Activated T-helper 9 cell treated with anti-CD3 and anti-CD28 coated beads, Interleukin-2, amount 50 U/mL, for 16 hours (primary cell): Measurements from ENCODE around the gene CIDEC.

ENCODE experiments used
- DNase-seq: peaks from one replicate; pipeline ENCODE4 v3.0.0-alpha.2; 2020; ENCODE audit warnings: low read depth

Gene CIDEC, protein sequence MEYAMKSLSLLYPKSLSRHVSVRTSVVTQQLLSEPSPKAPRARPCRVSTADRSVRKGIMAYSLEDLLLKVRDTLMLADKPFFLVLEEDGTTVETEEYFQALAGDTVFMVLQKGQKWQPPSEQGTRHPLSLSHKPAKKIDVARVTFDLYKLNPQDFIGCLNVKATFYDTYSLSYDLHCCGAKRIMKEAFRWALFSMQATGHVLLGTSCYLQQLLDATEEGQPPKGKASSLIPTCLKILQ

GRCh38 chr3:9879830-9880549, at the start of gene CIDEC:
Gene CIDEC, minus strand, starts transcription at chr3:9880253. Its CDS starts 1,767 bp downstream, at chr3:9878486.
- no peak for DNase-seq

DNA sequence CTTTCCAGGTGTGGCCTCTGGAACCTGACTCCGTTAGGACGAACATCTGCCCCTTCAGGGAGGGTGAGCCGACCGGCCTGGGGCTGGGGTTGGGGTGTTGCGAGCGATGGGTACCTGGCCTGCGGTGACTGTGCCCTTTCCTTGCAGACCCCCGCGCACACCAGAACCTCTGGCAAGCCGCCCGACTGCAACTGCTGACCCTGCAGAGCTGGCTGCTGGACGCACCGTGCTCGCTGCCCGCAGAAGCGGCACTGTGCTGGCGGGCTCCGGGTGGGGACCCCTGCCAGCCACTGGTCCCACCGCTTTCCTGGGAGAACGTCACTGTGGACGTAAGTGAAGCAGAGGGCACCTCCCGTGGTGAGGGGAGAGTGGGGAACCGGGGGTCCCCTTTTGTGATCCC, 48.1 kb upstream of the CIDEC start:
- no peak for DNase-seq

DNA sequence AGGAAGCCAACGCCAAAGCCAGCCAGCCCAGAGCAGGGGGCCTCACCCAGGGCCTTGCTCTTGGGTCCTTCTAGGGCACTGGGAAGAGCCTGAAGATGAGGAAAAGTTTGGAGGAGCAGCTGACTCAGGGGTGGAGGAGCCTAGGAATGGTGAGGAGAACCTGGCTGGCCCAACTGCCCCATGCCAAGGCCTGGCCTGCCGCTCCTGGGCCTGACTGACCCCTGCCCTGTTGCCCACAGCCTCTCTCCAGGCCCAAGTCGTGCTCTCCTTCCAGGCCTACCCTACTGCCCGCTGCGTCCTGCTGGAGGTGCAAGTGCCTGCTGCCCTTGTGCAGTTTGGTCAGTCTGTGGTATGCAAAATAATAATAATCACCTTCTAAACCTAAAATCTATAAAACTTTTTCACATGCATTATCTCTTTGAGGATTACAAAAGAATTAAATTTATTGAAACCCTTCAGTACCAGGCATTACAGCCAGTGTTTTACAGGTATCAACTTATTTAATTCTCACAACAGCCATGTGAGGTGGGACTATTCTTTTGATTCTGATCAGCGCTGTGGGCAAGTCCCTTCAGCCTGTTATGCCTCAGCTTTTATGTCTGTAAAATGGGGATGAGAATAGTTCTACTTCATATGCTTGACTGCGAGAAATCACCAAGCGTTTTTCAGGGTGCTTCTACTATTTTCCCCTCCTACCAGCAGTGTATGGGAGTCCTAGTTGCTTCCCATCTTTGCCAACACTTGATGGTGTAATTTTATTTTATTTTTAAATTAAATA, 38.4 kb upstream of the CIDEC start:
- DNase-seq: no peak

DNA sequence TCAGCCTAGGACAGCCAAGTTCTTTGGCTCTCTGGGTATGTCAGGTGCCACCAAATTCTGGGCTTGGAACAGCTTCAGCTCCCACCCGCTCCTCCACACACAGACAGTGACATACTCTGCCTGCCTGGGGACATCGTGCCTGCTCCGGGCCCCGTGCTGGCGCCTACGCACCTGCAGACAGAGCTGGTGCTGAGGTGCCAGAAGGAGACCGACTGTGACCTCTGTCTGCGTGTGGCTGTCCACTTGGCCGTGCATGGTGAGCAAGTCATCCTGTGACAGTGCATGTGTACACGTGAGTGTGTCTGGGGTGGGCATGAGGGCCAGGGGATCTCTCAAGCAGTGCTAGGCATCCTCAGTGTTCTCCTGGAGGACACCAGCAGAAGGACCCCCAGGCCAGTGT, 37.8 kb upstream of the CIDEC start:
- DNase-seq: no peak

- no peak for DNase-seq
Measured at GRCh38 chr3:9916734-9917680, 37.0 kb upstream of the CIDEC start, which contains the start of gene IL17RC. Gene IL17RC, plus strand, starts transcription at chr3:9917098. Its CDS starts 218 bp downstream, at chr3:9917316.

- DNase-seq: no peak
Measured at GRCh38 chr3:9916346-9916733, 36.3 kb upstream of the CIDEC start.

- no peak for DNase-seq
Measured at GRCh38 chr3:9915254-9916141, 35.4 kb upstream of the CIDEC start.

DNA sequence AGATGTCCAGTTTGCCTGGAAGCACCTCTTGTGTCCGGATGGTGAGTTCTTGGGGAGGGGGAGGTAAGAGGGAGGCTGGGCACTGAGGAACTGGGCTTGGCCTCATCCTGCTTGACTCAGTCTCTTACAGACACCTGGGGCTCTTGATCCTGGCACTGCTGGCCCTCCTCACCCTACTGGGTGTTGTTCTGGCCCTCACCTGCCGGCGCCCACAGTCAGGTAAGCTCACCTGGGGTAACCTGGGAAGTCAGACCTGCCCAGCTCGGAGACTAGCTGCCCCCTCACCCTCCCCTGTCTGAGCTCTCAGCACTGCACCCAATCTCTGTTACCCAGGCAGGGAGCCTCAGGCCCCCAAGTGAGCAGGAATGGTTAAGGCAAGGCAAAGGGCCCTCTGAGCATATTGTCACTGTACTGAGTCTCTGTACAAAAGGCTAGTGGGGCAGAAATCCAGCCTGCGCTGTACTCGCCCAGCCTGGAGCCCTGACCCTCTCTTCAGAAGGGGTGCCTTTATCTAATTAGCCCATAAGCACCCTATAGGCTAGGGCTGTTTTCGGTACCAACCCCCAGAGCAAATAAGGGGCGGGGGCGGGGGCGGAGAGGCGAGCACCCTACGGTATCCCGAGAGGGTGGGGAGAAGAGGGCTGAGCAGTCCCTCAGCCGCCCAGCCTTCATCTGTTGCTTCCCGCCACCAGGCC, 34.7 kb upstream of the CIDEC start:
- no peak for DNase-seq

- DNase-seq: no peak
Measured at GRCh38 chr3:9914011-9914410, 34.0 kb upstream of the CIDEC start.

DNA sequence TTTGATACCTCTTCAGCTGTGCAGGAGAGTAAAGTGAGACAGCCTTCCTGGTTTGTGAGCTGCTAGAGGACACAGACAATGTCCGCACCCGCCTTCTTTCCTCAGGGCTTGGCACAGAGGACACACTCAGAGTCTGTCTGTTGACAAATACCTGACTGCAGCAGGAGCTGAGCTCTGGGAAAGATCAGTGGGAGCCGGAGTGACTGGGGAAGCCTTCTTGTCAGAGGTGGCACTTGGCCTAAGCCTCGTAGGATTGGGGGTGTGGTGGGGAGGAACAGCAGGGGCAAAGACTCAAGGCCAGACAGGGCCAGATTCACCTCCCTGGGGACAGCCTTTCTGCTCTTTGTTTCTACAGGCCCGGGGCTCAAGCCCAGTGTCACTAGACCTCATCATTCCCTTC, 33.5 kb upstream of the CIDEC start:
- DNase-seq: no peak

- no peak for DNase-seq
Measured at GRCh38 chr3:9912294-9912935, 32.4 kb upstream of the CIDEC start.

DNA sequence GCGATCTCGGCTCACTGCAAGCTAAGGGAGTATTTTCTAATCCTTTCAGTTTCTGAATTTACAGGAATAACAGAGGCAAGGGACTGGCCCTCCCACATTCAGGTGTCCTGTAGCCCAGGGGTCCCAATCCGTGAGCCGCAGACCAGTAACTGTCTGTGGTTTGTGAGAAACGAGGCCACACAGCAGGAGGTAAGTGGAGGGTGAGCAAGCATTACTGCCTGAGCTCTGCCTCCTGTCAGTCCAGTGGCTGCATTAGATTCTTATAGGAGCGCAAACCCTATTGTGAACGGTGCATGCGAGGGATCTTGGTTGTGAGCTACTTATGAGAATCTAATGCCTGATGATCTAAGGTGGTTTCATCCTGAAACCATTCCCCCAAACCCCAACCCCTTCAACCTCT, 31.8 kb upstream of the CIDEC start:
- DNase-seq: no peak

DNA sequence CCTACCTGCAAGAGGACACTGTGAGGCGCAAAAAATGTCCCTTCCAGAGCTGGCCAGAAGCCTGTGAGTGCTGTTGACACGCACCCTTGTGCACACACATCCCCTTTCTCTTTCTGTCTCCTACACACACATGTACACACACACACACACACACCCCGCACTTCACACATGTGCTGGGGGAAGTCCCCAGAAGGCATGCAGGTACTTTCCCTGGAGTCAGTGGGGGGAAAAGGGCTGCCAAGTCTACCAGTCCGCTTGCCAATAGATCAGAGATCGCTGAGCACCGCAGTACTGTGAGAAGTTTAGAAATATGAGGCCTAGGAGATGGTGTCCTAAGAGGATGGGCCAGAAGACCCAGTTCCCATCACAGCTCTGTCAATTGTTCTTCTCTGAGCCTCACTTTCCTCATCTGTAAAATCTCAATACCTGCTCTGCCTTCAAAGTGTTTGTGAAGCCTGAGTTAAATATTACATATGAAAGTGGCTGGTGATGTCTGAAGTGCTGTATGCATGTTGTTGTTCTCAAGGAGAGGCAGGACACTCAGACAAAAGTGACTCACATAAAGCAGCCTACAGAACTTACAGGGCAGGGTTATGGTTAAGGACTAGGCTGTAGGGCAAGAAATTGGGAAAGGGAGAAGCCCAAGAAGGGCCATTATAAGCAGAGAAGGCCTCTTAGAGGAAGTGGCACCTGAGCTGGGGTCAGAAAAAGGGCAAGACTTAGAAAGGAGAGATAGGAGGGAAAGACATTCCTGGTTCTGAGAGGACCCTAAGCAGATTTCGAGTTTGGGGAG, 29.4 kb upstream of the CIDEC start:
- no peak for DNase-seq

DNA sequence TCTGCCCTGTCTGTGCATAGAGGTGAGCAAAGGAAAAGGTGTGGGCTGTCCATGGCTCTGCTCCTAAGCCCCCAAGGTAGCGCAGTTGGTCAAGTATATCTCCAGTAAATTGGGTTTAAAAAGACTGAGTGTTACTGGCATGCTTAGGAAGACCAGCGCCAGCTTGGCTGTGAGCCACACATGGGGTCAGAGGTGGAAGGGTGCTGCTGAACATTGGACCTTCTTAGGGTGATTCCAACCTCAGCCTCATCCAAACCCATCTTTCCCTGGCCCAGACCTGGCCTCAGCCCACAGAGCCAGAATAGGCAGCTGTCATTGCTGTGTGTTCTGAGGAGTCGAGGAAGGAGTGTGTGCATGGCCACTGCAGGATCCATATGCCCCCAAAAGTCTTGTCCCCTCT, 28.2 kb upstream of the CIDEC start:
- no peak for DNase-seq

- no peak for DNase-seq
Measured at GRCh38 chr3:9906480-9906879, 26.4 kb upstream of the CIDEC start.

GRCh38 chr3:9903904-9904303, 23.9 kb upstream of the CIDEC start:
- no peak for DNase-seq

- DNase-seq: no peak
Measured at GRCh38 chr3:9903238-9903624, 23.2 kb upstream of the CIDEC start.

DNA sequence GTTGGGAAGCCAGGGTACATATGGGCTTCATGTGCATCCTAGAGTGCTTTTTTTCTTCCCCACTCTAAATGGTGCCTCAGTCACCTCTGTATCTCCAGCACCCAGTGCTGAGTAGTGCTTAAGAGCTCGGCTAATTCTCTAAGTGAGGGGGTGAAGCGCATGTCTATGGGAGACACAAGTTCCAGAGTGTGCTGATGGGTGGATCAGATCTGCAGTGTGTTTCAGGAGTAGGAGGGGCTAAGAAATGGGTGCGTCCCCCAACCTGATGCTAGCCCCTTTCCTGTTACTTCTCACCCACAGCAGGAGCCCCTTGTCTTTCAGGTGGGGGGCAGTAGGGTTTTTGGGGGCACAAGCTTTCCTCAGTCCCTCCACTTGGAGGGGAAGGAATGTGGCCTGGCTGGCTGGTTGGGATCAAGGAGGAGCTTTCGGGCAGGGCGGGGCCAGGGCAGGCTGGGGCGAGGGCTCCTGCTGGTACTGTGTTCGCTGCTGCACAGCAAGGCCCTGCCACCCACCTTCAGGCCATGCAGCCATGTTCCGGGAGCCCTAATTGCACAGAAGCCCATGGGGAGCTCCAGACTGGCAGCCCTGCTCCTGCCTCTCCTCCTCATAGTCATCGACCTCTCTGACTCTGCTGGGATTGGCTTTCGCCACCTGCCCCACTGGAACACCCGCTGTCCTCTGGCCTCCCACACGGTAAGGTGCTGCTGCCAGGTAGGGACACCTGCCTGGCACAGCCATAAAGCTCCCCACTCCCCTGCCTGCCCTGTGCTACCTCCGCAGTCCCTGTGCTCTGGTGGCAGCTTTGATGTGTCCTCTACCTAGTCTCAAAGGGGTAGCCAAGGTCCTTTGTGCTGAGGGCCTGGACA, 22.6 kb upstream of the CIDEC start, which contains the start of gene IL17RE:
IL17RE (plus strand) TSS at position 477 of the 866 bp plus-strand sequence; CDS start at position 562, 85 bp downstream.
- no peak for DNase-seq
